ENCODE results near the gene DEAF1.
"Not testable (repeated sequence)": the region's sequence is repeated elsewhere in the genome, so short reads cannot be mapped to it uniquely, and the experiment has no call there.

The DEAF1 gene

DNA sequence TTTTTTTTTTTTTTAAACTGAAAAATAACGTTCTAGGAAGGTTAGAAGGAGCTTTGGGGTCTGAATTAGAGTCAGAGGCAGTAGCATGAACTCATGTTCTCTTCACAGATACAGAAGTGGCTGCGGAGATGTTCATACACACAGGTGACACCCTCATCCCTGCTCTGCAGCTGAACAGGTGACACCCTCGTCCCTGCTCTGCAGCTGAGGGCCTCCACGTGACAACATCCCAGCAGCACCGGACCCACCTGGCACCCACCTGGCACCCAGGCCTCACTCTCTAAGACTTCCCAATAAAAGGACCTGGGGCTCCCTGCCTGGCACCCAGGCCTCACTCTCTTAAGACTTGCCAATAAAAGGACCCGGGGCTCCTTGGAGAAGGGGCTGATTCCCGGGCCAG, 38.2 kb downstream of the DEAF1 start:
- Histone ChIP-seq H2BK15ac (ENCODE audit: low read depth, poor library complexity, severe bottlenecking) (no peak overlapping the region), H3K4me3 (ENCODE audit: insufficient read depth in 1 of 2, low read depth in 1 of 2, low read length in 2 of 2) (no peak overlapping the region), H3K23ac (ENCODE audit: low read length in 2 of 2) (no peak overlapping the region), H3K4ac (ENCODE audit: low read depth in 1 of 2, low read length in 2 of 2) (no peak overlapping the region), H3K79me1 (replicated peaks; ENCODE audit: low read length, poor library complexity, severe bottlenecking) (peaks cover 40% of the 10 kb centered on the region), H3K4me1 (ENCODE audit: control insufficient read depth, insufficient read depth, low read depth, low read length) (peaks cover 17% of the 10 kb centered on the region), H3K36me3 (ENCODE audit: control insufficient read depth in 1 of 2, insufficient read depth in 2 of 2, low read depth in 1 of 2, low read length in 2 of 2) (peaks cover 57 to 70% of the 10 kb centered on the region in 2 experiments), H4K91ac (ENCODE audit: low read length) (no peak overlapping the region), H3K4me2 (ENCODE audit: low read length, poor library complexity, severe bottlenecking) (no peak overlapping the region), H3K9me3 (ENCODE audit: control insufficient read depth, low read length) (no peaks in the 10 kb centered on the region), H4K8ac (ENCODE audit: low read length) (no peak overlapping the region), H3K14ac (ENCODE audit: low read length in 2 of 2) (no peak overlapping the region), H2BK12ac (ENCODE audit: low read length in 2 of 2) (no peak overlapping the region), H2BK120ac (ENCODE audit: low read depth, low read length) (no peak overlapping the region), H3K9ac (ENCODE audit: low read length) (no peak overlapping the region), H3K27ac (ENCODE audit: low read length, poor library complexity, severe bottlenecking) (no peak overlapping the region), H3K27me3 (ENCODE audit: control insufficient read depth in 1 of 2, insufficient read depth in 1 of 2, low read length in 2 of 2) (no peaks in the 10 kb centered on the region), H3K18ac (ENCODE audit: low read depth in 1 of 2, low read length in 2 of 2) (no peak overlapping the region), H2AK5ac (ENCODE audit: low read length, severe bottlenecking) (no peak overlapping the region), H2BK5ac (ENCODE audit: low read depth, low read length, poor library complexity, severe bottlenecking) (no peak overlapping the region), H2AFZ (ENCODE audit: low read depth, low read length) (no peak overlapping the region)
- WGBS = 91% methylated on average over 7 of the region's 7 CpGs
- no peak for DNase-seq

DNA sequence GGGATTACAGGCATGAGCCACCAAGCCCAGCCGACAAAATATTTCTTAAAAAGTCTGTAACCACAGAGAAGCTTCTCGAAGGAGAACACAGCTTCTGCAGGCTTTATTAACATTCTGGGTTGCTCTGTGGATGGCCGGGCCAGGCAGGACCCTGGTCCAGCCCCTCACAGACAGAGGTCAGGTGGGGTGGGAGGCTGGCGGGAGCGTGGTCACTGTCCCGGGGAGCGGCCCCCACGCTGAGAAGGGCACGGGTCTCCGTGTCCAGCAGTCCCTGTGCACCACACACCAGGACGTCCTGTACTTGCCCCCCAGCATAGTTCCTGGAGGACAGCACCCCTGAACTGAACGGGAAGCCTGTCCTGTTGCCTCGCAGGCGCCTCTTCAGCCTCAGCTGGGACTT, 38.6 kb downstream of the DEAF1 start:
- no peak overlapping the region for H2BK12ac ChIP-seq (ENCODE audit: low read length in 2 of 2)
- H2BK5ac ChIP-seq (ENCODE audit: low read depth, low read length, poor library complexity, severe bottlenecking) = no peak overlapping the region
- H3K4me1 ChIP-seq (ENCODE audit: control insufficient read depth, insufficient read depth, low read depth, low read length) = peaks cover 17% of the 10 kb centered on the region
- no peak overlapping the region for H3K4me3 ChIP-seq (ENCODE audit: insufficient read depth in 1 of 2, low read depth in 1 of 2, low read length in 2 of 2)
- no peak overlapping the region for H4K8ac ChIP-seq (ENCODE audit: low read length)
- H3K27ac ChIP-seq (ENCODE audit: low read length, poor library complexity, severe bottlenecking) = no peak overlapping the region
- H3K18ac ChIP-seq (ENCODE audit: low read depth in 1 of 2, low read length in 2 of 2) = no peak overlapping the region
- no peak overlapping the region for H3K4ac ChIP-seq (ENCODE audit: low read depth in 1 of 2, low read length in 2 of 2)
- no peak overlapping the region for H2AFZ ChIP-seq (ENCODE audit: low read depth, low read length)
- no peak overlapping the region for H3K23ac ChIP-seq (ENCODE audit: low read length in 2 of 2)
- peaks cover 37% of the 10 kb centered on the region for H3K79me1 ChIP-seq (replicated peaks; ENCODE audit: low read length, poor library complexity, severe bottlenecking)
- no peak overlapping the region for H2BK120ac ChIP-seq (ENCODE audit: low read depth, low read length)
- H3K27me3 ChIP-seq (ENCODE audit: control insufficient read depth in 1 of 2, insufficient read depth in 1 of 2, low read length in 2 of 2) = no peaks in the 10 kb centered on the region
- H3K14ac ChIP-seq (ENCODE audit: low read length in 2 of 2) = no peak overlapping the region
- peaks cover 60 to 65% of the 10 kb centered on the region in 2 experiments for H3K36me3 ChIP-seq (ENCODE audit: control insufficient read depth in 1 of 2, insufficient read depth in 2 of 2, low read depth in 1 of 2, low read length in 2 of 2)
- H2AK5ac ChIP-seq (ENCODE audit: low read length, severe bottlenecking) = no peak overlapping the region
- DNase-seq = no peak
- no peak overlapping the region for H2BK15ac ChIP-seq (ENCODE audit: low read depth, poor library complexity, severe bottlenecking)
- no peaks in the 10 kb centered on the region for H3K9me3 ChIP-seq (ENCODE audit: control insufficient read depth, low read length)
- H4K91ac ChIP-seq (ENCODE audit: low read length) = no peak overlapping the region
- 97% methylated on average over 14 of the region's 14 CpGs for WGBS
- H3K9ac ChIP-seq (ENCODE audit: low read length) = no peak overlapping the region
- no peak overlapping the region for H3K4me2 ChIP-seq (ENCODE audit: low read length, poor library complexity, severe bottlenecking)

DNA sequence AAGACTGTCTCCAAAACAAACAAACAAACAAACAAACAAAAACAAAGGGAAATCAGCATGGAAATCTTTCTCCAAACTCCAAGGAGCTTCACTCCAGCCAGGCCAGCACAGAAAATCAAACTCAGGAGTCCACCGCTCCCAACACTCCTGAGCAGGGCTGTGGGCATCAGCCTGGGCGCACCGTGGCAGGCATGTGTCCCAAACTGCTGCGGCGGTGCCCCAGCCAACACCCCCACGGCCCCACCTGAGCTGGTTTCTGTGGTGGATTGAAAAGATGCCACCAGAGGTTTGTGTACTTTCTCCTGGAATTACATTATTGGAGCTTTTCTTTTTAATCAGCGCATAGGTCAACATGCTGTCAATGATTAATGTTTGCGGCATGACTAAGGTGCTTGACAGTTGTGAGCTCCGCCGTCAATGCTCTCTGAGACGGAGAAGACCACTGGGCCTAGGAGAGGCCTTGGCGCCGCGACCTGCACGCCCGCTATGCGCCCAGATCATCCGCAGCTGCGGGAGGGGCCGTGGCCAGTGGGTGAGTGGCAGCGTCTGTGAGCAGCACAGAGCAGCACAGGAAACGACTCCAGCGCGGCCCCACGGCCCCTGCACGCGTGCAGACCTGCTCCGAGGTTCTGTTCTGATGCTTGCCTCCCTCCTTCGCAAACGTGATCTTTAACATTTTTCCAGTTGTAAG, 39.8 kb downstream of the DEAF1 start:
- Histone ChIP-seq H3K9ac (ENCODE audit: low read length) (no peak overlapping the region), H2AK5ac (ENCODE audit: low read length, severe bottlenecking) (no peak overlapping the region), H3K4ac (ENCODE audit: low read depth in 1 of 2, low read length in 2 of 2) (no peak overlapping the region), H3K18ac (ENCODE audit: low read depth in 1 of 2, low read length in 2 of 2) (no peak overlapping the region), H3K27me3 (ENCODE audit: control insufficient read depth in 1 of 2, insufficient read depth in 1 of 2, low read length in 2 of 2) (no peaks in the 10 kb centered on the region), H2BK120ac (ENCODE audit: low read depth, low read length) (no peak overlapping the region), H3K27ac (ENCODE audit: low read length, poor library complexity, severe bottlenecking) (peak overlapping the region; percentile 53), H3K9me3 (ENCODE audit: control insufficient read depth, low read length) (no peaks in the 10 kb centered on the region), H2AFZ (ENCODE audit: low read depth, low read length) (no peak overlapping the region), H2BK12ac (ENCODE audit: low read length in 2 of 2) (no peak overlapping the region), H3K79me1 (replicated peaks; ENCODE audit: low read length, poor library complexity, severe bottlenecking) (peaks cover 33% of the 10 kb centered on the region), H2BK15ac (ENCODE audit: low read depth, poor library complexity, severe bottlenecking) (no peak overlapping the region), H3K14ac (ENCODE audit: low read length in 2 of 2) (no peak overlapping the region), H4K91ac (ENCODE audit: low read length) (no peak overlapping the region), H4K8ac (ENCODE audit: low read length) (no peak overlapping the region), H3K4me3 (ENCODE audit: insufficient read depth in 1 of 2, low read depth in 1 of 2, low read length in 2 of 2) (no peak overlapping the region), H3K4me2 (ENCODE audit: low read length, poor library complexity, severe bottlenecking) (peak overlapping the region; percentile 45), H3K4me1 (ENCODE audit: control insufficient read depth, insufficient read depth, low read depth, low read length) (peaks cover 17% of the 10 kb centered on the region), H3K36me3 (ENCODE audit: control insufficient read depth in 1 of 2, insufficient read depth in 2 of 2, low read depth in 1 of 2, low read length in 2 of 2) (peaks cover 59 to 65% of the 10 kb centered on the region in 2 experiments), H3K23ac (ENCODE audit: low read length in 2 of 2) (no peak overlapping the region), H2BK5ac (ENCODE audit: low read depth, low read length, poor library complexity, severe bottlenecking) (no peak overlapping the region)
- WGBS = 98% methylated on average over 24 of the region's 30 CpGs
- no peak for DNase-seq

DNA sequence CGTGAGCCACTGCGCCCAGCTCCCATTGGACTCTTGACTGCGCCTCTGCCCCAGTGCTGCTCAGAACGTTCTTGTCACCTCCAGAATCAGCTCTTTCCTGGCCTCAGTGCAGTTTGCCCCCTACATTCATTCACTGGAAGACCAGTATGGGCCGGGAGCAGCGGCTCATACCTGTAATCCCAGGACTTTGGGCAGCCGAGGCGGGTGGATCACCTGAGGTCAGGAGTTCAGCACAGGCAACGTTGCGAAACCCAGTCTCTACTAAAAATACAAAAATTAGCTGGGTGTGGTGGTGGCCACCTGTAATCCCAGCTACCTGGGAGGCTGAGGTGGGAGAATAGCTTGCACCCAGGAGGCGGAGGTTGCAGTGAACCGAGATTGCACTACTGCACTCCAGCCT, 40.6 kb downstream of the DEAF1 start:
- H4K8ac ChIP-seq (ENCODE audit: low read length); H2BK120ac ChIP-seq (ENCODE audit: low read depth, low read length); H3K18ac ChIP-seq (ENCODE audit: low read depth in 1 of 2, low read length in 2 of 2); H2BK15ac ChIP-seq (ENCODE audit: low read depth, poor library complexity, severe bottlenecking); H3K14ac ChIP-seq (ENCODE audit: low read length in 2 of 2); H2AK5ac ChIP-seq (ENCODE audit: low read length, severe bottlenecking); H3K9ac ChIP-seq (ENCODE audit: low read length); H4K91ac ChIP-seq (ENCODE audit: low read length); H3K27me3 ChIP-seq (ENCODE audit: control insufficient read depth in 1 of 2, insufficient read depth in 1 of 2, low read length in 2 of 2); H3K4me2 ChIP-seq (ENCODE audit: low read length, poor library complexity, severe bottlenecking); H3K27ac ChIP-seq (ENCODE audit: low read length, poor library complexity, severe bottlenecking); H3K4ac ChIP-seq (ENCODE audit: low read depth in 1 of 2, low read length in 2 of 2); H2BK5ac ChIP-seq (ENCODE audit: low read depth, low read length, poor library complexity, severe bottlenecking); H3K4me3 ChIP-seq (ENCODE audit: insufficient read depth in 1 of 2, low read depth in 1 of 2, low read length in 2 of 2); H3K23ac ChIP-seq (ENCODE audit: low read length in 2 of 2); DNase-seq; H3K9me3 ChIP-seq (ENCODE audit: control insufficient read depth, low read length); H2BK12ac ChIP-seq (ENCODE audit: low read length in 2 of 2); H2AFZ ChIP-seq (ENCODE audit: low read depth, low read length): not testable (repeated sequence)
- Histone ChIP-seq H3K36me3 (ENCODE audit: control insufficient read depth in 1 of 2, insufficient read depth in 2 of 2, low read depth in 1 of 2, low read length in 2 of 2) (peaks cover 56 to 64% of the 10 kb centered on the region in 2 experiments), H3K4me1 (ENCODE audit: control insufficient read depth, insufficient read depth, low read depth, low read length) (peaks cover 17% of the 10 kb centered on the region), H3K79me1 (replicated peaks; ENCODE audit: low read length, poor library complexity, severe bottlenecking) (peaks cover 28% of the 10 kb centered on the region)
- 93% methylated on average over 9 of the region's 12 CpGs for WGBS
